IMR-90 (cell line): ENCODE results near the gene PRM2. TPM values are rescaled to one million over a fixed set of nuclear protein-coding genes. Genes with fewer than 3 reads are reported as not detected.

ENCODE experiments used
- ATAC-seq: fragments of 200-7000 bp; cut with Tn5 transposase; 2 replicates; pipeline ENCODE4 v1.9.1; 2020; ENCODE audit warnings: low read depth, mild to moderate bottlenecking, moderate library complexity
- BruUV-seq: library from RNA; stranded (reverse); fragments of 400-500 nt; replicated peaks from 2 replicates; lab custom pipeline; 2021; lab: Mats Ljungman, UMichigan
- CTCF ChIA-PET: fragments of 300-600 bp; formaldehyde crosslinking; extraction: SDS; loops from one replicate; lab custom pipeline; 2021; ENCODE audit warnings: antibody characterized with exemption; lab: Yijun Ruan, JAX
- POLR2A ChIA-PET: fragments of 300-600 bp; sonication (Branson Sonifier 250); formaldehyde crosslinking; loops from one replicate; lab custom pipeline; 2022; ENCODE audit warnings: antibody characterized with exemption; ENCODE audit not compliant: unreplicated experiment; lab: Charles Lee
- DNase-seq: peaks from one replicate; pipeline ENCODE4 v3.0.0; 2013
- H2AFZ ChIP-seq: replicated peaks from 2 replicates; pipeline ENCODE3; 2013; ENCODE audit warnings: low read length, mild to moderate bottlenecking; ENCODE audit not compliant: poor library complexity
- H2AK5ac ChIP-seq: 2 replicates; pipeline ENCODE4 v1.6.1; 2013; ENCODE audit warnings: low read depth, low read length, inconsistent platforms
- H2AK9ac ChIP-seq: replicated peaks from 2 replicates; pipeline ENCODE3; 2013; ENCODE audit warnings: mild to moderate bottlenecking, low read depth, low read length, moderate library complexity; ENCODE audit not compliant: poor library complexity
- H2BK120ac ChIP-seq: 2 replicates; pipeline ENCODE4 v1.6.1; 2013; ENCODE audit warnings: low read depth, low read length, inconsistent platforms
- H2BK15ac ChIP-seq: 3 replicates; pipeline ENCODE4 v1.6.1; 2013; ENCODE audit warnings: low read depth, low read length, inconsistent platforms
- H2BK20ac ChIP-seq: 2 replicates; pipeline ENCODE4 v1.6.1; 2013; ENCODE audit warnings: low read depth, mild to moderate bottlenecking, inconsistent platforms, low read length, moderate library complexity
- H2BK5ac ChIP-seq: 2 replicates; pipeline ENCODE4 v1.6.1; 2013; ENCODE audit warnings: mild to moderate bottlenecking, low read depth, low read length, inconsistent platforms; ENCODE audit not compliant: poor library complexity, severe bottlenecking
- H3K14ac ChIP-seq: replicated peaks from 2 replicates; pipeline ENCODE4 v1.6.1; 2013; ENCODE audit warnings: low read depth, low read length, inconsistent platforms
- H3K18ac ChIP-seq: 2 replicates; pipeline ENCODE4 v1.6.1; 2013; ENCODE audit warnings: low read depth, low read length, control low read depth
- H3K23ac ChIP-seq: 2 replicates; pipeline ENCODE4 v1.6.1; 2013; ENCODE audit warnings: low read depth, low read length, inconsistent platforms
- H3K27ac ChIP-seq: 2 replicates; pipeline ENCODE4 v1.5.1; 2013; ENCODE audit warnings: mild to moderate bottlenecking, control low read depth, low read length; ENCODE audit not compliant: insufficient read depth
- H3K27me3 ChIP-seq: 2 replicates; pipeline ENCODE4 v1.6.1; 2013; ENCODE audit warnings: low read length; ENCODE audit not compliant: control insufficient read depth, insufficient read depth
- H3K36me3 ChIP-seq: 2 replicates; pipeline ENCODE4 v1.6.1; 2013; ENCODE audit warnings: low read length, mixed read lengths; ENCODE audit not compliant: control insufficient read depth, insufficient read depth
- H3K4ac ChIP-seq: 2 replicates; pipeline ENCODE4 v1.6.1; 2013; ENCODE audit warnings: low read depth, low read length, inconsistent platforms
- H3K4me1 ChIP-seq: 2 replicates; pipeline ENCODE4 v1.6.1; 2013; ENCODE audit warnings: low read length, mixed read lengths; ENCODE audit not compliant: control insufficient read depth, insufficient read depth
- H3K4me2 ChIP-seq: 2 replicates; pipeline ENCODE4 v1.6.1; 2013; ENCODE audit warnings: low read depth, mild to moderate bottlenecking, control low read depth, low read length, moderate library complexity
- H3K4me3 ChIP-seq: 2 replicates; pipeline ENCODE4 v1.5.1; 2013; ENCODE audit warnings: low read depth, mild to moderate bottlenecking, control low read depth, low read length, moderate library complexity; ENCODE audit not compliant: insufficient read depth
- H3K56ac ChIP-seq: 2 replicates; pipeline ENCODE4 v1.6.1; 2013; ENCODE audit warnings: low read length, inconsistent platforms; ENCODE audit not compliant: insufficient read depth; ENCODE audit errors: extremely low read depth
- H3K79me1 ChIP-seq, 2 experiments: 2 replicates each; pipeline ENCODE4 v1.6.1; 2013; ENCODE audit warnings: low read length in 2 of 2, inconsistent platforms in 1 of 2, low read depth in 1 of 2
- H3K9ac ChIP-seq: 2 replicates; pipeline ENCODE4 v1.6.1; 2013; ENCODE audit warnings: low read depth, low read length, control low read depth
- H3K9me1 ChIP-seq: 2 replicates; pipeline ENCODE4 v1.6.1; 2013; ENCODE audit warnings: low read length, inconsistent platforms; ENCODE audit not compliant: insufficient read depth
- H3K9me3 ChIP-seq: 2 replicates; pipeline ENCODE4 v1.6.1; 2013; ENCODE audit warnings: low read length; ENCODE audit not compliant: control insufficient read depth, insufficient read depth
- H4K20me1 ChIP-seq: 2 replicates; pipeline ENCODE4 v1.6.1; 2013; ENCODE audit warnings: low read length, inconsistent platforms; ENCODE audit not compliant: insufficient read depth
- H4K5ac ChIP-seq: 2 replicates; pipeline ENCODE4 v1.6.1; 2013; ENCODE audit warnings: mild to moderate bottlenecking, low read depth, low read length, control low read depth
- H4K8ac ChIP-seq, 2 experiments: 2 replicates each; pipeline ENCODE4 v1.6.1; 2013; ENCODE audit warnings: low read depth in 2 of 2, low read length in 2 of 2, control low read depth in 1 of 2, inconsistent platforms in 1 of 2
- H4K91ac ChIP-seq: 2 replicates; pipeline ENCODE4 v1.6.1; 2013; ENCODE audit warnings: low read depth, low read length, inconsistent platforms; ENCODE audit not compliant: insufficient read depth
- BHLHE40 ChIP-seq: fragments of 150-350 bp; IDR thresholded peaks from 2 replicates; pipeline ENCODE4 v1.6.1; 2016; ENCODE audit warnings: mild to moderate bottlenecking, low read depth, low read length
- CEBPB ChIP-seq: IDR thresholded peaks from 2 replicates; pipeline ENCODE4 v1.6.1; 2012; ENCODE audit warnings: low read depth, low read length, improper control_type of control experiment
- CHD1 ChIP-seq: IDR thresholded peaks from 2 replicates; pipeline ENCODE4 v1.6.1; 2012; ENCODE audit warnings: low read depth, low read length, improper control_type of control experiment
- FOS ChIP-seq: fragments of 150-350 bp; IDR thresholded peaks from 2 replicates; pipeline ENCODE4 v1.6.1; 2016; ENCODE audit warnings: low read depth, low read length
- MAFK ChIP-seq: IDR thresholded peaks from 2 replicates; pipeline ENCODE4 v1.6.1; 2012; ENCODE audit warnings: low read depth, low read length, improper control_type of control experiment
- MXI1 ChIP-seq: IDR thresholded peaks from 2 replicates; pipeline ENCODE4 v1.6.1; 2012; ENCODE audit warnings: low read depth, mild to moderate bottlenecking, low read length, moderate library complexity, borderline replicate concordance
- NFE2L2 ChIP-seq: fragments of 150-350 bp; IDR thresholded peaks from 2 replicates; pipeline ENCODE4 v1.6.1; 2016; ENCODE audit warnings: low read depth, mild to moderate bottlenecking, low read length
- POLR2A ChIP-seq: IDR thresholded peaks from 2 replicates; pipeline ENCODE4 v1.6.1; 2012; ENCODE audit warnings: mild to moderate bottlenecking, low read depth, low read length
- RAD21 ChIP-seq: IDR thresholded peaks from 2 replicates; pipeline ENCODE4 v1.6.1; 2012; ENCODE audit warnings: low read length, improper control_type of control experiment
- RCOR1 ChIP-seq: IDR thresholded peaks from 2 replicates; pipeline ENCODE4 v1.6.1; 2012; ENCODE audit warnings: mild to moderate bottlenecking, low read length, improper control_type of control experiment; ENCODE audit not compliant: insufficient replicate concordance
- SMC3 ChIP-seq: fragments of 150-350 bp; IDR thresholded peaks from 2 replicates; pipeline ENCODE4 v1.6.1; 2016; ENCODE audit warnings: low read depth, mild to moderate bottlenecking, antibody characterized with exemption, low read length, moderate library complexity
- WGBS, 2 experiments: methylation state at CpG; one replicate each; pipeline versions ENCODE4 v1.1.5 to v1.1.7; 2013; ENCODE audit warnings: missing lambda C conversion rate in 2 of 2; ENCODE audit not compliant: insufficient read length in 1 of 2; ENCODE audit errors: extremely low coverage in 2 of 2; 5-methylcytosine and 5-hydroxymethylcytosine counted together
- dilution Hi-C: fragments of 300-500 bp; cut with HindIII; formaldehyde crosslinking; loops from one replicate; pipeline ENCODE4 v1.14.3; 2018; ENCODE audit warnings: low sequenced_read_pairs; ENCODE audit not compliant: unreplicated experiment
- in situ Hi-C: fragments of 300-500 bp; cut with MboI; formaldehyde crosslinking; loops from 3 replicates; pipeline ENCODE4 v1.14.3; 2019; ENCODE audit warnings: low sequenced_read_pairs, inconsistent platforms, mixed read lengths
- intact Hi-C: fragments of 100-400 bp; cut with micrococcal nuclease; formaldehyde crosslinking; loops from 2 replicates; pipeline ENCODE4 v1.10.0; 2022
- polyA plus RNA-seq, 3 experiments: library from polyadenylated mRNA; depleted of rRNA; stranded (reverse); fragments of >200 nt; gene quantifications; 2 replicates each; pipeline ENCODE4 v1.2.3, GENCODE V29; 2012; ENCODE audit warnings: low replicate concordance in 1 of 3
- total RNA-seq: library from RNA; depleted of rRNA; stranded (reverse); fragments of >200 nt; gene quantifications from 2 replicates; pipeline ENCODE4 v1.2.3, GENCODE V29; 2012
- TF ChIP-seq, protein P1 (sequence below): fragments of 150-350 bp; IDR thresholded peaks from 2 replicates; pipeline ENCODE4 v1.6.1; 2017; ENCODE audit warnings: mild to moderate bottlenecking, antibody characterized with exemption, low read length, low read depth
- TF ChIP-seq, protein P2 (sequence below): fragments of 150-350 bp; IDR thresholded peaks from 2 replicates; pipeline ENCODE4 v1.6.1; 2016; ENCODE audit warnings: low read depth, mild to moderate bottlenecking, low read length, moderate library complexity, borderline replicate concordance
- TF ChIP-seq, protein P3 (sequence below): conservative IDR thresholded peaks from 2 replicates; pipeline ENCODE4 v1.5.1; 2012; ENCODE audit warnings: mild to moderate bottlenecking, low read depth, low read length, improper control_type of control experiment

The PRM2 gene
- total and polyA plus RNA-seq, 2 of the 4 experiments (the other 2 are of a cell fraction) = not detected

GRCh38 chr16:11259655-11260595 is 16.4 kb downstream of the PRM2 start:
- H3K36me3 ChIP-seq = peaks cover 3% of the 10 kb centered on the region; the same call in 1 of the 2 replicates
- H3K4ac ChIP-seq = no peak overlapping the region
- H4K91ac ChIP-seq = no peak overlapping the region
- dilution Hi-C loops (no loop called here), in situ Hi-C loops (loop anchor here (5.0 kb wide), 2 partner anchors 47 to 102 kb away; no protein-coding TSS in a partner anchor), intact Hi-C loops (loop anchor here (10.0 kb wide), 1 partner anchor 125 kb away; no protein-coding TSS in a partner anchor)
- H3K4me1 ChIP-seq = peaks cover 10% of the 10 kb centered on the region
- H2AK9ac ChIP-seq = no peak overlapping the region
- H2BK15ac ChIP-seq = peak overlapping the region; percentile 21; the same call in 1 of the 3 replicates
- no peak overlapping the region for H2AFZ ChIP-seq
- no peak overlapping the region for H3K4me2 ChIP-seq
- no peak overlapping the region for H3K18ac ChIP-seq
- WGBS, 2 experiments = 93% methylated on average over 7 of the region's 12 CpGs; no CpG with 5 or more reads in 1 of the 2 experiments
- H3K9ac ChIP-seq = no peak overlapping the region
- no peak overlapping the region for H2BK20ac ChIP-seq
- H3K79me1 ChIP-seq = peaks cover 0 to 7% of the 10 kb centered on the region in 2 experiments; a peak in 1 of 4 replicates
- ATAC-seq (no peak), DNase-seq (no peak)
- H4K5ac ChIP-seq = no peak overlapping the region
- no peak overlapping the region for H3K23ac ChIP-seq
- H2BK5ac ChIP-seq = no peak overlapping the region
- no TSS peak for BruUV-seq
- no peak overlapping the region for H3K27ac ChIP-seq
- no peak overlapping the region for H3K4me3 ChIP-seq
- ChIA-PET CTCF (interaction anchor here (1.8 kb wide), 1 partner anchor 97 kb away, joined by 5 read pairs; no protein-coding TSS in a partner anchor), POLR2A (no interaction called here)
- peaks cover 11% of the 10 kb centered on the region for H3K27me3 ChIP-seq
- peaks cover 5% of the 10 kb centered on the region for H4K20me1 ChIP-seq
- H3K9me1 ChIP-seq = no peaks in the 10 kb centered on the region
- no peak overlapping the region for H4K8ac ChIP-seq
- no peak overlapping the region for H3K14ac ChIP-seq
- H2AK5ac ChIP-seq = 0 out of 2 replicates have a peak overlapping the region, but pooled peaks have one; percentile 12
- no peak overlapping the region for H2BK120ac ChIP-seq
- H3K56ac ChIP-seq = no peak overlapping the region
- no peaks in the 10 kb centered on the region for H3K9me3 ChIP-seq
- TF ChIP-seq MXI1 = no peak
- TF ChIP-seq RAD21 = no peak
- TF ChIP-seq BHLHE40 = no peak
- no peak for TF ChIP-seq RCOR1
- TF ChIP-seq MAFK = no peak
- TF ChIP-seq CEBPB = no peak
- no peak for TF ChIP-seq POLR2A
- TF ChIP-seq CHD1 = no peak
- TF ChIP-seq NFE2L2 = no peak
- TF ChIP-seq, protein P1, sequence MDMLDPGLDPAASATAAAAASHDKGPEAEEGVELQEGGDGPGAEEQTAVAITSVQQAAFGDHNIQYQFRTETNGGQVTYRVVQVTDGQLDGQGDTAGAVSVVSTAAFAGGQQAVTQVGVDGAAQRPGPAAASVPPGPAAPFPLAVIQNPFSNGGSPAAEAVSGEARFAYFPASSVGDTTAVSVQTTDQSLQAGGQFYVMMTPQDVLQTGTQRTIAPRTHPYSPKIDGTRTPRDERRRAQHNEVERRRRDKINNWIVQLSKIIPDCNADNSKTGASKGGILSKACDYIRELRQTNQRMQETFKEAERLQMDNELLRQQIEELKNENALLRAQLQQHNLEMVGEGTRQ = no peak
- TF ChIP-seq, protein P2, sequence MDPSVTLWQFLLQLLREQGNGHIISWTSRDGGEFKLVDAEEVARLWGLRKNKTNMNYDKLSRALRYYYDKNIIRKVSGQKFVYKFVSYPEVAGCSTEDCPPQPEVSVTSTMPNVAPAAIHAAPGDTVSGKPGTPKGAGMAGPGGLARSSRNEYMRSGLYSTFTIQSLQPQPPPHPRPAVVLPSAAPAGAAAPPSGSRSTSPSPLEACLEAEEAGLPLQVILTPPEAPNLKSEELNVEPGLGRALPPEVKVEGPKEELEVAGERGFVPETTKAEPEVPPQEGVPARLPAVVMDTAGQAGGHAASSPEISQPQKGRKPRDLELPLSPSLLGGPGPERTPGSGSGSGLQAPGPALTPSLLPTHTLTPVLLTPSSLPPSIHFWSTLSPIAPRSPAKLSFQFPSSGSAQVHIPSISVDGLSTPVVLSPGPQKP = no peak
- TF ChIP-seq SMC3 = no peak
- TF ChIP-seq, protein P3, sequence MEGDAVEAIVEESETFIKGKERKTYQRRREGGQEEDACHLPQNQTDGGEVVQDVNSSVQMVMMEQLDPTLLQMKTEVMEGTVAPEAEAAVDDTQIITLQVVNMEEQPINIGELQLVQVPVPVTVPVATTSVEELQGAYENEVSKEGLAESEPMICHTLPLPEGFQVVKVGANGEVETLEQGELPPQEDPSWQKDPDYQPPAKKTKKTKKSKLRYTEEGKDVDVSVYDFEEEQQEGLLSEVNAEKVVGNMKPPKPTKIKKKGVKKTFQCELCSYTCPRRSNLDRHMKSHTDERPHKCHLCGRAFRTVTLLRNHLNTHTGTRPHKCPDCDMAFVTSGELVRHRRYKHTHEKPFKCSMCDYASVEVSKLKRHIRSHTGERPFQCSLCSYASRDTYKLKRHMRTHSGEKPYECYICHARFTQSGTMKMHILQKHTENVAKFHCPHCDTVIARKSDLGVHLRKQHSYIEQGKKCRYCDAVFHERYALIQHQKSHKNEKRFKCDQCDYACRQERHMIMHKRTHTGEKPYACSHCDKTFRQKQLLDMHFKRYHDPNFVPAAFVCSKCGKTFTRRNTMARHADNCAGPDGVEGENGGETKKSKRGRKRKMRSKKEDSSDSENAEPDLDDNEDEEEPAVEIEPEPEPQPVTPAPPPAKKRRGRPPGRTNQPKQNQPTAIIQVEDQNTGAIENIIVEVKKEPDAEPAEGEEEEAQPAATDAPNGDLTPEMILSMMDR = no peak
- TF ChIP-seq FOS = no peak
